ENCODE data around the gene ANKEF1. TPM values are rescaled to one million over a fixed set of nuclear protein-coding genes. Genes with fewer than 3 reads are reported as not detected.
A peak's percentile ranks its signal among the peaks of the same experiment; 100 is the strongest.
"Not testable (repeated sequence)": the region's sequence is repeated elsewhere in the genome, so short reads cannot be mapped to it uniquely, and the experiment has no call there.

ANKEF1 gene
- total RNA-seq, 1 donor from 2014 or later: 0.99 TPM

- DNase-seq (ENCODE audit: low read depth in 2 of 2): not testable (repeated sequence)
Measured at GRCh38 chr20:10032269-10032668, 2.5 kb upstream of the ANKEF1 start.

DNA sequence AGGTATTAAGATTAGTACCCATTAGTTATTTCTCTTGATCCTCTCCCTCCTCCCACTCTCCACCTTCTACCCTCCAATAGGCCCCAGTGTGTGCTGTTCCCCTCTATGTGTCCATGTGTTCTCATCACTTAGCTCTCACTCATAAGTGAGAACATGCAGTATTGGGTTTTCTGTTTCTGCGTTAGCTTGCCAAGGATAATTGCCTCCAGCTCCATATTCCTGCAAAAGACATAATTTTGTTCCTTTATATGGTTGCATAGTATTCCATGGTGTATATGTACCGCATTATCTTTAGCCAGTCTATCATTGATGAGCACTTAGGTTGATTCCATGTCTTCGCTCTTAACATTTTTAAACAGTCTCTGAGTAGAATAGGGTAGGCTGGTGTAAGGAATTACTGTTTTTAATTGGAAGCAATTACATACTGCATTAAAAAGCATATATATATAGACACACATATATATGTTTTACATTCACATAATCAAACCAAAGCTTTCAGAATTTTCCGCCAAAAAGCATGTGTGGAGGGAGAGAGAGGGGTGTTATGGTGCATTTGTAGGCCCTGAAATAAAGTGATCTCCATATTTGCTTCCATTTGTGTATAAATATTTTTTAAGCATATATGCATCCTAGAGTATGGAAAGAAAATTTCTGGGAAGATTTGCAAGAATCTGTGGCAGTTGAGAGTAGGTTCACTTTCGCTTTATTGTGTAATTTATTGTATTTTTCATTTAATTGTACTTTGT, 709 bp upstream of the ANKEF1 start:
- DNase-seq (ENCODE audit: low read depth in 2 of 2): no peak

GRCh38 chr20:10036321-10036720, 1.5 kb downstream of the ANKEF1 start:
- DNase-seq (ENCODE audit: low read depth in 2 of 2): not testable (repeated sequence)

- peak; percentile 37 to 84 for DNase-seq (ENCODE audit: low read depth in 2 of 2)
Measured at GRCh38 chr20:10040070-10040975, 5.5 kb downstream of the ANKEF1 start.

- DNase-seq (ENCODE audit: low read depth in 2 of 2): no peak
Measured at GRCh38 chr20:10042086-10042485, 7.3 kb downstream of the ANKEF1 start.

- DNase-seq (ENCODE audit: low read depth in 2 of 2): peak in 1 of 2 donors; percentile 1
Measured at GRCh38 chr20:10047427-10047826, 12.6 kb downstream of the ANKEF1 start.

GRCh38 chr20:10051185-10051584, 16.4 kb downstream of the ANKEF1 start:
- no peak for DNase-seq (ENCODE audit: low read depth in 2 of 2)

- DNase-seq (ENCODE audit: low read depth in 2 of 2): no peak
Measured at GRCh38 chr20:10059006-10059405, 24.2 kb downstream of the ANKEF1 start.

DNA sequence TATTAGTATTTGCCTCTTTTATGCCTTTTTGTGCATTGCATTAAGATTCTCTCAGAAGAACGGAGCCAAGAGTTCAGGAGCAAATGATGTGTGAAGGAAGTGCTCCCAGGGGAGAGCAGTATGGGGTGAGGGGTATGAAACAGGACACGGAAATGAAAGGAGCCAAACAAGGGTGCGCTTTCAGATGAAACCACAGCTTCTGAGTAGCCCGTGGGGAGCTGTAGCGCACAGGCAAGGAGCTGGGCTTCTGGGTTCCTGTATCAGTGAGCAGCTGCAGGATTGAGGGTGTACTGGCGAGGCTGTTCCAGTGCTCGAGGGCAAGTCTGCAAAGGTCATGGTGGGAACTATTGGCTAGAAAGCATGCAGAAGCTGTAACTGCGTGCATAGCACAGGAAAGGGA, 25.4 kb downstream of the ANKEF1 start:
- DNase-seq (ENCODE audit: low read depth in 2 of 2): no peak

- no peak for DNase-seq (ENCODE audit: low read depth in 2 of 2)
Measured at GRCh38 chr20:10061641-10062040, 26.9 kb downstream of the ANKEF1 start.

- DNase-seq (ENCODE audit: low read depth in 2 of 2): no peak
Measured at GRCh38 chr20:10063482-10063881, 28.7 kb downstream of the ANKEF1 start.

DNA sequence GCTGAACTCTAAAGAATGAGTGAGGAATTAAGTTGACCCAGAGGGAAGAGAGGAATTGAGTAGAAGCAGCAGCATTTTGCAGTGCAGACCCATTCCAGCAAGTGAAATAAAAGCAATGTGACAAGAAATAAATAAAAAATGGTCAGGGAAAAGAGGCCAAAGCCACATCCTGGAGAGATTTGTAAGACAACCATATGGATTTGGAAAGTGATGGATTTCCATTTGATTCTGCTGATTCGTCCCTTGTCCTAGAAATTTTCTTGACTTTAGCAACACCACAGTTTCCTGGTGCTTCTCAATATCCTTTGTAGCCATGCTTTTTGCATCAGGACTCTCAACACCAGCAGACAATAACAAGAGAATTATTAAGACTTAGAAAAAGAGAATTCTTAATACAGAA, 29.8 kb downstream of the ANKEF1 start:
- DNase-seq (ENCODE audit: low read depth in 2 of 2): no peak

- DNase-seq (ENCODE audit: low read depth in 2 of 2): no peak
Measured at GRCh38 chr20:10065154-10065833, 30.5 kb downstream of the ANKEF1 start.

DNA sequence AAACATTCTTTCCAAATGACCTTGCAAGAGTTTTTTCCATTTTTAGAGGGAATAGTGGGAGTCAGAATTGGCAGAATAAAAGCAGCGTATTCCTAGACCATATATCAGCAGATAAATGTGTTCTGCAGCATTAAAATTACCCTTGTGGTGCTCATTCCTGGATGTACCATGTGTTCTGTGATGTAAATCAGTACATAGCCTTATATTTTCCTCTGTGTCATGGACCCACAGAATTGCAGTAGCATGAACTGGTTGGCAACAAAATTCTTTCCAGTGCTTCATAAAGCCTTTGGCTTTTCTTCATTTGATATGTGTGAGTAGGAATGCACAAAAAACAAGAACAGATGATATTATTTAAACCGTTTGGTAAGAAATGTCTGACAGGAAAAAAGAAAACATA, 32.5 kb downstream of the ANKEF1 start:
- no peak for DNase-seq (ENCODE audit: low read depth in 2 of 2)

DNA sequence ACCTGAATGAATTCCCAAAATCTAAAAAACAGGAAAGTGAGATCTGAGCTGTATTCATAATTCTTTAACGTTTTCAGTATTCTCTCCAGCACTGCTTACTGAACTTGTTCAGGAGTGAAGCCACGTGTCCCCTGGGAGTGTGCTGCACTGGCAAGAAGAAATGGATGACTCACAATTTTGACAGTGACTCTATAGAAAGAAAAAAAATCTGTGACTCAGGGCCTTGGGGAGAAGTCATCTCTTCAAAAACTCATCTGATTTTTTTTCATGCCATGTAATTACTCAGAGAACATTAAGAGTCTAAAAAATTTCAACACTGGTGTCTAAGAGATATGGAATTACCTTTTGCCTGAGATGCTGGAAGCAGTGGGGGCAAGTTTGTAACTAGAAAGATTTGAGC, 39.7 kb downstream of the ANKEF1 start:
- peak; percentile 35 to 88 for DNase-seq (ENCODE audit: low read depth in 2 of 2)

- peak in 1 of 2 donors; percentile 7 for DNase-seq (ENCODE audit: low read depth in 2 of 2)
Measured at GRCh38 chr20:10075606-10076005, 40.8 kb downstream of the ANKEF1 start.

DNA sequence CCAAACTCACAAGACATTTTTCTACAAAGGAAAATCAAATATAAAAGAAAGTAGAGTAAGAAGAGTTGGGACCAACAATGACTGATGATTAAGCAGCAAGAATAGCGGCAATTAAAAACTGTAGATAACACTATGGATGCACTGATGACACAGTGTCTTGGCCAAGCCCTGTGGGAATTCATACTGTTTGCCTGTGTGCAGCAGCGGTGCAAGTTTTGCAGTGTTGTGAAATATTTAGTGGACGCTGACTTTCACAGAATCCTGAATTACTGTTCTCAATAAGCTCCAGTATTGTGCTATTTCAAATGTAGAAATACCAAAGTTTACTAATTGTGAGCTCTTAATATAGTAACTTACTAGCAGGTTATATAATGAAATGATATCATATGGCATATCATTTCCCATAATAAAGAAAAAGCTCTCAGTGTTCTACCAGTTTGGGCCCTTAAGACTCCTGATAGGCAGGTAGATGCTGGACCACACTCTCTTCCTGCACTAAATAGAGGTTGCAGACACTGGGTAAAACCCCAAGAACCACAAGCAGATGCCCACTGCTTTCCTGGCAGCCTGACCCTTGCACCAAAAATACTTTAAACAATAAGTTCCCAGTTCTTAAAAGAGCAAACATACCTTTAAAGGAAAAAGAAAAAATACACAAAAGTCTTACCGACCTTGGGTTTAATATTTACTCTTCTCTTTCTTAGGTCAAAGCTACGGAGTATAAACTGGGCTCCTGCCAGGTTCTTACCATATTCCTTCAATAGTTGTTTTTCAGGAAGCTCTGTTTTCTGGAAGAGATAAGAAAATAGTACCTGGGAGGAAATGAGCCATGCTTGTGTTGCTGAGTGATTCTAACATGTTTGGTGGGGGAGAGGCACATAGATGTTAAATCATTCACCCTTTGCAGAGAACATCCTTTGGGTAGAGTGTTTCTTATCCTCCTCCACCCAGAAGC, 41.6 kb downstream of the ANKEF1 start:
- peak in 1 of 2 donors; percentile 79 for DNase-seq (ENCODE audit: low read depth in 2 of 2)

- DNase-seq (ENCODE audit: low read depth in 2 of 2): no peak
Measured at GRCh38 chr20:10077081-10077471, 42.3 kb downstream of the ANKEF1 start.

GRCh38 chr20:10077886-10078285, 43.1 kb downstream of the ANKEF1 start:
- no peak for DNase-seq (ENCODE audit: low read depth in 2 of 2)

- DNase-seq (ENCODE audit: low read depth in 2 of 2): no peak
Measured at GRCh38 chr20:10078403-10078802, 43.6 kb downstream of the ANKEF1 start.

- no peak for DNase-seq (ENCODE audit: low read depth in 2 of 2)
Measured at GRCh38 chr20:10079964-10080363, 45.2 kb downstream of the ANKEF1 start.
